HEK293 (cell line): ENCODE results near the gene SPACDR.
"Not testable (repeated sequence)": the region's sequence is repeated elsewhere in the genome, so short reads cannot be mapped to it uniquely, and the experiment has no call there.

ENCODE experiments used
- OSR2 ChIP-seq: fragments of 450-650 bp; formaldehyde crosslinking; IDR thresholded peaks from 2 replicates; pipeline ENCODE4 v1.5.1; 2016; ENCODE audit warnings: missing biosample characterization, missing genetic modification characterization
- RBAK ChIP-seq: fragments of 450-650 bp; formaldehyde crosslinking; IDR thresholded peaks from 2 replicates; pipeline ENCODE4 v1.5.1; 2016; ENCODE audit warnings: missing biosample characterization, missing genetic modification characterization
- SP2 ChIP-seq: fragments of 450-650 bp; formaldehyde crosslinking; IDR thresholded peaks from 2 replicates; pipeline ENCODE4 v1.5.1; 2016; ENCODE audit warnings: missing biosample characterization, missing genetic modification characterization
- SP7 ChIP-seq: fragments of 450-650 bp; formaldehyde crosslinking; IDR thresholded peaks from 2 replicates; pipeline ENCODE4 v1.5.1; 2016; ENCODE audit warnings: missing biosample characterization, missing genetic modification characterization
- ZBTB1 ChIP-seq: fragments of 450-650 bp; formaldehyde crosslinking; IDR thresholded peaks from 2 replicates; pipeline ENCODE4 v1.5.1; 2016; ENCODE audit warnings: missing biosample characterization, missing genetic modification characterization
- ZSCAN23 ChIP-seq: fragments of 450-650 bp; formaldehyde crosslinking; IDR thresholded peaks from 2 replicates; pipeline ENCODE4 v1.5.1; 2016; ENCODE audit warnings: missing biosample characterization, missing genetic modification characterization

GRCh38 chr7:100504031-100504430 lies 40.0 kb upstream of the SPACDR start:
- not testable (repeated sequence) for TF ChIP-seq OSR2 (tag by site-specific recombination); SP2 (tag by site-specific recombination); SP7 (tag by site-specific recombination); ZBTB1 (tag by site-specific recombination); RBAK; ZSCAN23
